HEK293 (cell line): Measurements from ENCODE around the gene GZF1.

Source experiments
- YY1 ChIP-seq: fragments of 450-650 bp; formaldehyde crosslinking; IDR thresholded peaks from 2 replicates; pipeline ENCODE4 v1.5.1; 2018; ENCODE audit warnings: missing biosample characterization, missing genetic modification characterization
- ZFP3 ChIP-seq: fragments of 450-650 bp; formaldehyde crosslinking; IDR thresholded peaks from 2 replicates; pipeline ENCODE4 v1.5.1; 2016; ENCODE audit warnings: low read depth, missing biosample characterization, missing genetic modification characterization
- ZNF239 ChIP-seq: fragments of 450-650 bp; formaldehyde crosslinking; IDR thresholded peaks from 2 replicates; pipeline ENCODE4 v1.5.1; 2016; ENCODE audit warnings: missing biosample characterization, missing genetic modification characterization
- ZNF274 ChIP-seq, 2 experiments: fragments of 200-500 bp in 1 of 2; fragments of 450-650 bp in 1 of 2; sonication (Bioruptor generic) in 1 of 2; formaldehyde crosslinking in 1 of 2; IDR thresholded peaks; 2 replicates each; pipeline versions ENCODE4 v1.5.1 to v1.6.1; 2014 to 2016; ENCODE audit warnings: borderline replicate concordance in 1 of 2, inconsistent platforms in 1 of 2, low read length in 1 of 2, missing biosample characterization in 1 of 2, missing genetic modification characterization in 1 of 2
- ZNF530 ChIP-seq: fragments of 450-650 bp; formaldehyde crosslinking; IDR thresholded peaks from 2 replicates; pipeline ENCODE4 v1.5.1; 2016; ENCODE audit warnings: low read depth, missing biosample characterization, missing genetic modification characterization
- TF ChIP-seq, protein P1 (sequence below): fragments of 450-650 bp; formaldehyde crosslinking; IDR thresholded peaks from 2 replicates; pipeline ENCODE4 v1.5.1; 2016; ENCODE audit warnings: missing biosample characterization, missing genetic modification characterization
- TF ChIP-seq, protein P2 (sequence below): fragments of 450-650 bp; formaldehyde crosslinking; IDR thresholded peaks from 2 replicates; pipeline ENCODE4 v1.5.1; 2016; ENCODE audit warnings: missing biosample characterization, missing genetic modification characterization

DNA sequence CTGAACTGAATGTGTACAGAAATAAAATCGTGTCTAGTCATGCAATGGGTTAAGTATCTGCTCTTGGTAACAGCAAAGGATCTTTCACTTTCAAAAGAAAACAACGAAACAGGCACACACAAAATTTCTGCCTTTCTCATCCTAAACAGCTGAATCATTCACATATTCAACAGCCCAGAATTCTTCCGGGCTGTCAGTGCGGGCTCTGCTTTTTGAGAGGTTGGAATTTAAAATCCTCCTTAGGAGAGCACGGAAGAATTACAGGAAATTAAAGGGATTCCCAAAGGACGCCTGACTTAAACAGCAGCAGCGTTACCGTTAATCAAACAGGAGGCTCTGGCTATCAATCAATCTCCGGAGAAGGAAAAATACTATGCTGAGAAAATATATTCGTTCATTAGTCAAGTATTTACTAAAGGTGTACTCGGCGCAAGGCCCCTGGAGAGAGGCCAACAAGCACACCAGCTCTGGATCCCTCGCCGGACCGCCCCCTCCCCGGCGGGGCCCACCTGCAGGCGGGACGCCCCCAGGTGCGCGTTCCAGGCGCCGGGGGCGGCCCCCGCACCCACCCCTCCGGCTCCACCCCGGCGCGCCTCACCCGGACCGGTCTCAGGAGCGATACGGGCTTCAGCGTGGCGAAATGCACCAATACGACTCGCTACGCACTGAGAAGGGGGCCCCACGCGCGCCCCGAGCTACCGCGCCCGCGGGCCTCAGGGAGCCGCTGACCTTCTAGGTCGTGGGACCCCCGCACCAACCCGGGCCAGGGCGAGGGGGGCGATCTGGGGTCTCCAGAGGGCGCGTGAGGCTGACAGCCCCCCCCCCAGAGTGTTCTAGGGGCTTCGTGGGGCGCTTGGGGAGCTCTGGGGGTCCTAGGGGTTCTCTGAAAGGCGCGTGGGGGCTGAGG is 58.3 kb downstream of the GZF1 start:
- TF ChIP-seq, protein P1, sequence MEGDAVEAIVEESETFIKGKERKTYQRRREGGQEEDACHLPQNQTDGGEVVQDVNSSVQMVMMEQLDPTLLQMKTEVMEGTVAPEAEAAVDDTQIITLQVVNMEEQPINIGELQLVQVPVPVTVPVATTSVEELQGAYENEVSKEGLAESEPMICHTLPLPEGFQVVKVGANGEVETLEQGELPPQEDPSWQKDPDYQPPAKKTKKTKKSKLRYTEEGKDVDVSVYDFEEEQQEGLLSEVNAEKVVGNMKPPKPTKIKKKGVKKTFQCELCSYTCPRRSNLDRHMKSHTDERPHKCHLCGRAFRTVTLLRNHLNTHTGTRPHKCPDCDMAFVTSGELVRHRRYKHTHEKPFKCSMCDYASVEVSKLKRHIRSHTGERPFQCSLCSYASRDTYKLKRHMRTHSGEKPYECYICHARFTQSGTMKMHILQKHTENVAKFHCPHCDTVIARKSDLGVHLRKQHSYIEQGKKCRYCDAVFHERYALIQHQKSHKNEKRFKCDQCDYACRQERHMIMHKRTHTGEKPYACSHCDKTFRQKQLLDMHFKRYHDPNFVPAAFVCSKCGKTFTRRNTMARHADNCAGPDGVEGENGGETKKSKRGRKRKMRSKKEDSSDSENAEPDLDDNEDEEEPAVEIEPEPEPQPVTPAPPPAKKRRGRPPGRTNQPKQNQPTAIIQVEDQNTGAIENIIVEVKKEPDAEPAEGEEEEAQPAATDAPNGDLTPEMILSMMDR (tag by site-specific recombination) = no peak
- TF ChIP-seq ZNF239 (tag by site-specific recombination) (no peak), ZNF530 (no peak), ZFP3 (tag by site-specific recombination) (no peak), ZNF274 (IDR thresholded peaks at IDR 0.05; ENCODE audit: low read length) (no peak), ZNF274 (tag by site-specific recombination; IDR thresholded peaks at IDR 0.05; ENCODE audit: borderline replicate concordance) (no peak), YY1 (tag by site-specific recombination) (no peak)
- TF ChIP-seq, protein P2, sequence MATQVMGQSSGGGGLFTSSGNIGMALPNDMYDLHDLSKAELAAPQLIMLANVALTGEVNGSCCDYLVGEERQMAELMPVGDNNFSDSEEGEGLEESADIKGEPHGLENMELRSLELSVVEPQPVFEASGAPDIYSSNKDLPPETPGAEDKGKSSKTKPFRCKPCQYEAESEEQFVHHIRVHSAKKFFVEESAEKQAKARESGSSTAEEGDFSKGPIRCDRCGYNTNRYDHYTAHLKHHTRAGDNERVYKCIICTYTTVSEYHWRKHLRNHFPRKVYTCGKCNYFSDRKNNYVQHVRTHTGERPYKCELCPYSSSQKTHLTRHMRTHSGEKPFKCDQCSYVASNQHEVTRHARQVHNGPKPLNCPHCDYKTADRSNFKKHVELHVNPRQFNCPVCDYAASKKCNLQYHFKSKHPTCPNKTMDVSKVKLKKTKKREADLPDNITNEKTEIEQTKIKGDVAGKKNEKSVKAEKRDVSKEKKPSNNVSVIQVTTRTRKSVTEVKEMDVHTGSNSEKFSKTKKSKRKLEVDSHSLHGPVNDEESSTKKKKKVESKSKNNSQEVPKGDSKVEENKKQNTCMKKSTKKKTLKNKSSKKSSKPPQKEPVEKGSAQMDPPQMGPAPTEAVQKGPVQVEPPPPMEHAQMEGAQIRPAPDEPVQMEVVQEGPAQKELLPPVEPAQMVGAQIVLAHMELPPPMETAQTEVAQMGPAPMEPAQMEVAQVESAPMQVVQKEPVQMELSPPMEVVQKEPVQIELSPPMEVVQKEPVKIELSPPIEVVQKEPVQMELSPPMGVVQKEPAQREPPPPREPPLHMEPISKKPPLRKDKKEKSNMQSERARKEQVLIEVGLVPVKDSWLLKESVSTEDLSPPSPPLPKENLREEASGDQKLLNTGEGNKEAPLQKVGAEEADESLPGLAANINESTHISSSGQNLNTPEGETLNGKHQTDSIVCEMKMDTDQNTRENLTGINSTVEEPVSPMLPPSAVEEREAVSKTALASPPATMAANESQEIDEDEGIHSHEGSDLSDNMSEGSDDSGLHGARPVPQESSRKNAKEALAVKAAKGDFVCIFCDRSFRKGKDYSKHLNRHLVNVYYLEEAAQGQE (tag by site-specific recombination) = no peak
